H9 (cell line): ENCODE data around the gene PYGB. TPM values are rescaled to one million over a fixed set of nuclear protein-coding genes. Genes with fewer than 3 reads are reported as not detected.

ENCODE experiments used
- DNase-seq: peaks from one replicate; pipeline ENCODE4 v3.0.0-alpha.2; 2017
- H2AFZ ChIP-seq: one replicate; pipeline ENCODE4 v1.6.1; 2013; ENCODE audit warnings: mild to moderate bottlenecking, low read length, control low read depth, moderate library complexity
- H2AK5ac ChIP-seq: 2 replicates; pipeline ENCODE4 v1.6.1; 2013; ENCODE audit warnings: low read length, control low read depth, mixed read lengths; ENCODE audit not compliant: insufficient read length
- H2BK120ac ChIP-seq: one replicate; pipeline ENCODE4 v1.6.1; 2013; ENCODE audit warnings: low read depth, mild to moderate bottlenecking, low read length, control low read depth, inconsistent platforms; ENCODE audit not compliant: poor library complexity, severe bottlenecking
- H2BK12ac ChIP-seq: 2 replicates; pipeline ENCODE4 v1.6.1; 2013; ENCODE audit warnings: low read length, control low read depth, mixed read lengths, low read depth; ENCODE audit not compliant: insufficient read length
- H2BK15ac ChIP-seq: 2 replicates; pipeline ENCODE4 v1.6.1; 2013; ENCODE audit warnings: low read depth, low read length, control low read depth
- H2BK20ac ChIP-seq: one replicate; pipeline ENCODE4 v1.6.1; 2013; ENCODE audit warnings: low read depth, mild to moderate bottlenecking, low read length, control low read depth, inconsistent platforms; ENCODE audit not compliant: poor library complexity, severe bottlenecking
- H2BK5ac ChIP-seq: 2 replicates; pipeline ENCODE4 v1.6.1; 2013; ENCODE audit warnings: low read length, control low read depth, mixed read lengths; ENCODE audit not compliant: insufficient read length
- H3K14ac ChIP-seq: 2 replicates; pipeline ENCODE4 v1.6.1; 2013; ENCODE audit warnings: low read length, control low read depth; ENCODE audit not compliant: insufficient read depth
- H3K18ac ChIP-seq: 2 replicates; pipeline ENCODE4 v1.6.1; 2013; ENCODE audit warnings: low read depth, mild to moderate bottlenecking, mixed read lengths, low read length, control low read depth; ENCODE audit not compliant: insufficient read length
- H3K23ac ChIP-seq: 2 replicates; pipeline ENCODE4 v1.6.1; 2013; ENCODE audit warnings: low read length, control low read depth, mixed read lengths, low read depth; ENCODE audit not compliant: insufficient read length
- H3K23me2 ChIP-seq: 2 replicates; pipeline ENCODE4 v1.6.1; 2013; ENCODE audit warnings: low read depth, mild to moderate bottlenecking, mixed read lengths, low read length, control low read depth; ENCODE audit not compliant: insufficient read length, poor library complexity, severe bottlenecking
- H3K27ac ChIP-seq: 2 replicates; pipeline ENCODE4 v1.5.1; 2013; ENCODE audit warnings: low read length, control low read depth, mixed read lengths, low read depth; ENCODE audit not compliant: insufficient read length
- H3K27me3 ChIP-seq: 2 replicates; pipeline ENCODE4 v1.6.1; 2013; ENCODE audit warnings: low read length, control low read depth, inconsistent platforms; ENCODE audit not compliant: insufficient read depth
- H3K4ac ChIP-seq: 2 replicates; pipeline ENCODE4 v1.6.1; 2013; ENCODE audit warnings: low read depth, mild to moderate bottlenecking, control low read depth, inconsistent platforms, low read length, moderate library complexity
- H3K4me1 ChIP-seq: 2 replicates; pipeline ENCODE4 v1.6.1; 2013; ENCODE audit warnings: low read length, control low read depth, inconsistent platforms; ENCODE audit not compliant: insufficient read depth
- H3K4me2 ChIP-seq: 2 replicates; pipeline ENCODE4 v1.6.1; 2013; ENCODE audit warnings: low read length, control low read depth, mixed read lengths; ENCODE audit not compliant: insufficient read length, insufficient read depth
- H3K56ac ChIP-seq: 2 replicates; pipeline ENCODE4 v1.6.1; 2013; ENCODE audit warnings: low read depth, mild to moderate bottlenecking, mixed read lengths, low read length, control low read depth; ENCODE audit not compliant: insufficient read length
- H3K79me1 ChIP-seq: 2 replicates; pipeline ENCODE4 v1.6.1; 2013; ENCODE audit warnings: low read depth, mild to moderate bottlenecking, moderate library complexity, low read length, control low read depth, inconsistent platforms; ENCODE audit not compliant: insufficient read depth, poor library complexity, severe bottlenecking
- H3K79me2 ChIP-seq: 2 replicates; pipeline ENCODE4 v1.6.1; 2013; ENCODE audit warnings: low read length, control low read depth, inconsistent platforms; ENCODE audit not compliant: insufficient read depth
- H3K9ac ChIP-seq: 2 replicates; pipeline ENCODE4 v1.6.1; 2013; ENCODE audit warnings: low read length, control low read depth, mixed read lengths; ENCODE audit not compliant: insufficient read length; ENCODE audit errors: extremely low read depth
- H3K9me3 ChIP-seq: one replicate; pipeline ENCODE4 v1.6.1; 2013; ENCODE audit warnings: low read depth, low read length, inconsistent platforms; ENCODE audit not compliant: control insufficient read depth
- H3T11ph ChIP-seq: one replicate; pipeline ENCODE4 v1.6.1; 2013; ENCODE audit warnings: mild to moderate bottlenecking, low read length, control low read depth, inconsistent platforms
- H4K20me1 ChIP-seq: one replicate; pipeline ENCODE4 v1.6.1; 2013; ENCODE audit not compliant: control insufficient read depth, insufficient read length, insufficient read depth
- H4K5ac ChIP-seq: 2 replicates; pipeline ENCODE4 v1.6.1; 2013; ENCODE audit warnings: low read depth, mild to moderate bottlenecking, mixed read lengths, low read length, control low read depth; ENCODE audit not compliant: insufficient read length
- H4K8ac ChIP-seq: replicated peaks from 2 replicates; pipeline ENCODE4 v1.6.1; 2013; ENCODE audit warnings: low read length, control low read depth, mixed read lengths, low read depth; ENCODE audit not compliant: insufficient read length
- H4K91ac ChIP-seq: 2 replicates; pipeline ENCODE4 v1.6.1; 2013; ENCODE audit warnings: low read depth, mild to moderate bottlenecking, moderate library complexity, mixed read lengths, low read length, control low read depth; ENCODE audit not compliant: insufficient read length
- H3K27ac Mint-ChIP-seq, 3 experiments: 2 replicates in 2 of 3; 3 replicates in 1 of 3; pipeline ENCODE4 v1.8.0; 2020 to 2021; ENCODE audit warnings: mixed read lengths in 3 of 3, mild to moderate bottlenecking in 1 of 3, moderate library complexity in 1 of 3
- H3K27me3 Mint-ChIP-seq: 2 replicates; pipeline ENCODE4 v1.8.0; 2021; ENCODE audit warnings: low read depth, mild to moderate bottlenecking, moderate library complexity, mixed read lengths
- H3K36me3 Mint-ChIP-seq, 3 experiments: 2 replicates in 2 of 3; 3 replicates in 1 of 3; pipeline ENCODE4 v1.8.0; 2020 to 2021; ENCODE audit warnings: low read depth in 3 of 3, mixed read lengths in 3 of 3; ENCODE audit not compliant: insufficient read depth in 1 of 3
- H3K4me1 Mint-ChIP-seq, 2 experiments: 2 replicates each; pipeline ENCODE4 v1.8.0; 2020; ENCODE audit warnings: mixed read lengths in 2 of 2
- H3K4me3 Mint-ChIP-seq, 2 experiments: 2 replicates in 1 of 2; 3 replicates in 1 of 2; pipeline ENCODE4 v1.8.0; 2020 to 2021; ENCODE audit warnings: mild to moderate bottlenecking in 2 of 2, mixed read lengths in 2 of 2, moderate library complexity in 1 of 2
- H3K9me3 Mint-ChIP-seq, 2 experiments: 2 replicates in 1 of 2; 3 replicates in 1 of 2; pipeline ENCODE4 v1.8.0; 2020; ENCODE audit warnings: mild to moderate bottlenecking in 2 of 2, mixed read lengths in 2 of 2, moderate library complexity in 1 of 2
- WGBS: extraction: QIAGEN DNeasy Blood & Tissue Kit; methylation state at CpG from one replicate; pipeline ENCODE4 v1.1.7; 2013; ENCODE audit warnings: missing lambda C conversion rate, low lambda C conversion rate, mixed read lengths; ENCODE audit not compliant: insufficient read length; ENCODE audit errors: extremely low coverage; 5-methylcytosine and 5-hydroxymethylcytosine counted together
- total RNA-seq: library from RNA; stranded (reverse); gene quantifications from 2 replicates; pipeline ENCODE4 v1.2.1, GENCODE V29; 2021
- TF ChIP-seq, protein P1 (sequence below): fragments of 200-600 bp; sonication (generic); conservative IDR thresholded peaks from 3 replicates; pipeline ENCODE4 v1.8.0; 2021; ENCODE audit warnings: antibody characterized with exemption, mild to moderate bottlenecking

The PYGB gene
- total RNA-seq, 1 experiment from 2014 or later: 46.9 TPM

DNA sequence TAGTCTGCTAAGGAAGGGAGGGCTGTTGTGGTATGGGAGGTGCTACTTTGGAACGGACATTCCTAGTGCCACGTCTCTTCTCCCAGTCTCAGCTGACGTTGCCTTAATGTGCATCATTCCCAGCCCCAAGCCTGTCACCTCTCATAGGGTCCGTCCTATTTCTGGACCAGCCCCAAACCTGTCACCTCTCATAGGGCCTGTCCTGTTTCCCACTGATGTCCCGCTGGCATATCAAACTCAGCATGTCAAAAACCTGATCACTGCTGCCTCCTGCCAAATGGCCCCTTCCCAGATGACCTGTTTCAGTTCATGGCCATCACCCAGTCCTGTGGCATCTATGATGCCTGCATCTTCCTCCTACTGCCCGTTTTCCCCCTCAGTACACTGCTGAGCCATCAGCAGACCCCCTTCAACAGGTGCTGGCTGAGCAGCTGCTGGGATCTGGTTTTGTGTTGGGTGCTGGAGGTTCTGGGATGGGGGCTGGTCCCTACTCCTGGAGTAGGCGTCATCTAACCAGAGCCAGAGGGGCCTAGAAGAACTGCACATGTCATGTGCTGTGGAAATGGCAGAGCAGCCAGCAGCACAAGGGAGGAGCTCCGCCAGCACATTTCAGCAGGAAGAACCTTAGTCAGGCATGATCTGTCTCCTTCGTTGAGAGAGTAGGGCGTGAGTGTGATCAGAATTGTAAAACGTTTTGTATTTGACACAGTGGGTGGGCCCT lies 49.1 kb upstream of the PYGB start:
- Histone ChIP-seq H3K4me2 (no peak overlapping the region), H3K79me2 (no peaks in the 10 kb centered on the region)
- DNase-seq: no peak

More for the DNA sequence above, 49.1 kb upstream of the PYGB start:
- Histone ChIP-seq H3K27me3 (no peaks in the 10 kb centered on the region), H2BK5ac (no peak overlapping the region), H2BK20ac (no peak overlapping the region), H3K4me1 (no peaks in the 10 kb centered on the region; the same call in 1 of the 2 replicates), H2BK120ac (no peak overlapping the region), H3K79me1 (no peaks in the 10 kb centered on the region), H2AFZ (no peak overlapping the region), H4K8ac (no peak overlapping the region), H4K5ac (no peak overlapping the region), H3K14ac (no peak overlapping the region), H4K20me1 (no peaks in the 10 kb centered on the region), H3K18ac (no peak overlapping the region), H2AK5ac (no peak overlapping the region), H2BK12ac (no peak overlapping the region), H3K56ac (no peak overlapping the region), H3K4ac (no peak overlapping the region), H2BK15ac (no peak overlapping the region), H3K27ac (no peak overlapping the region), H3K9me3 (no peaks in the 10 kb centered on the region), H3K9ac (no peak overlapping the region), H3T11ph (no peak overlapping the region), H3K23me2 (peaks cover 12% of the 10 kb centered on the region), H3K23ac (no peak overlapping the region), H4K91ac (no peak overlapping the region)
- no peaks in the 10 kb centered on the region for H3K9me3 Mint-ChIP-seq
- H3K4me3 Mint-ChIP-seq: no peak overlapping the region
- no peaks in the 10 kb centered on the region for H3K27me3 Mint-ChIP-seq
- TF ChIP-seq, protein P1, sequence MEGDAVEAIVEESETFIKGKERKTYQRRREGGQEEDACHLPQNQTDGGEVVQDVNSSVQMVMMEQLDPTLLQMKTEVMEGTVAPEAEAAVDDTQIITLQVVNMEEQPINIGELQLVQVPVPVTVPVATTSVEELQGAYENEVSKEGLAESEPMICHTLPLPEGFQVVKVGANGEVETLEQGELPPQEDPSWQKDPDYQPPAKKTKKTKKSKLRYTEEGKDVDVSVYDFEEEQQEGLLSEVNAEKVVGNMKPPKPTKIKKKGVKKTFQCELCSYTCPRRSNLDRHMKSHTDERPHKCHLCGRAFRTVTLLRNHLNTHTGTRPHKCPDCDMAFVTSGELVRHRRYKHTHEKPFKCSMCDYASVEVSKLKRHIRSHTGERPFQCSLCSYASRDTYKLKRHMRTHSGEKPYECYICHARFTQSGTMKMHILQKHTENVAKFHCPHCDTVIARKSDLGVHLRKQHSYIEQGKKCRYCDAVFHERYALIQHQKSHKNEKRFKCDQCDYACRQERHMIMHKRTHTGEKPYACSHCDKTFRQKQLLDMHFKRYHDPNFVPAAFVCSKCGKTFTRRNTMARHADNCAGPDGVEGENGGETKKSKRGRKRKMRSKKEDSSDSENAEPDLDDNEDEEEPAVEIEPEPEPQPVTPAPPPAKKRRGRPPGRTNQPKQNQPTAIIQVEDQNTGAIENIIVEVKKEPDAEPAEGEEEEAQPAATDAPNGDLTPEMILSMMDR: no peak
- no CpG with 5 or more reads among the region's 11 CpGs for WGBS
- no peaks in the 10 kb centered on the region; a peak in 1 of 7 replicates for H3K36me3 Mint-ChIP-seq
- peaks cover 27 to 35% of the 10 kb centered on the region in 2 experiments for H3K4me1 Mint-ChIP-seq
- no peak overlapping the region; a peak in 1 of 7 replicates for H3K27ac Mint-ChIP-seq
